ENCODE results near the gene CACTIN.

CACTIN gene

GRCh38 chr19:3563709-3564524 lies 62.7 kb downstream of the CACTIN start:
- no peak overlapping the region for H3K9ac ChIP-seq
- TF ChIP-seq, protein P1, sequence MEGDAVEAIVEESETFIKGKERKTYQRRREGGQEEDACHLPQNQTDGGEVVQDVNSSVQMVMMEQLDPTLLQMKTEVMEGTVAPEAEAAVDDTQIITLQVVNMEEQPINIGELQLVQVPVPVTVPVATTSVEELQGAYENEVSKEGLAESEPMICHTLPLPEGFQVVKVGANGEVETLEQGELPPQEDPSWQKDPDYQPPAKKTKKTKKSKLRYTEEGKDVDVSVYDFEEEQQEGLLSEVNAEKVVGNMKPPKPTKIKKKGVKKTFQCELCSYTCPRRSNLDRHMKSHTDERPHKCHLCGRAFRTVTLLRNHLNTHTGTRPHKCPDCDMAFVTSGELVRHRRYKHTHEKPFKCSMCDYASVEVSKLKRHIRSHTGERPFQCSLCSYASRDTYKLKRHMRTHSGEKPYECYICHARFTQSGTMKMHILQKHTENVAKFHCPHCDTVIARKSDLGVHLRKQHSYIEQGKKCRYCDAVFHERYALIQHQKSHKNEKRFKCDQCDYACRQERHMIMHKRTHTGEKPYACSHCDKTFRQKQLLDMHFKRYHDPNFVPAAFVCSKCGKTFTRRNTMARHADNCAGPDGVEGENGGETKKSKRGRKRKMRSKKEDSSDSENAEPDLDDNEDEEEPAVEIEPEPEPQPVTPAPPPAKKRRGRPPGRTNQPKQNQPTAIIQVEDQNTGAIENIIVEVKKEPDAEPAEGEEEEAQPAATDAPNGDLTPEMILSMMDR (conservative IDR thresholded peaks at IDR 0.05; ENCODE audit: low read depth, low read length) = no peak

More at GRCh38 chr19:3563709-3564524, 62.7 kb downstream of the CACTIN start:
- Histone ChIP-seq H3K4me3 (IDR thresholded peaks at IDR 0.05; ENCODE audit: insufficient read depth, low read depth, low read length) (no peak overlapping the region), H2AFZ (ENCODE audit: low read depth) (no peak overlapping the region), H3K36me3 (ENCODE audit: insufficient read depth) (no peaks in the 10 kb centered on the region), H3K79me2 (ENCODE audit: insufficient read depth, low read depth) (no peaks in the 10 kb centered on the region), H3K27me3 (ENCODE audit: insufficient read depth, low read depth) (no peaks in the 10 kb centered on the region), H4K20me1 (ENCODE audit: insufficient read depth) (no peaks in the 10 kb centered on the region), H3K4me1 (ENCODE audit: low read depth, poor library complexity, severe bottlenecking) (no peaks in the 10 kb centered on the region), H3K27ac (no peak overlapping the region), H3K4me2 (no peak overlapping the region)
